Forelimb muscle (tissue), 1 donor: ENCODE results near the gene OXNAD1. TPM values are rescaled to one million over a fixed set of nuclear protein-coding genes. Genes with fewer than 3 reads are reported as not detected.

Source experiments
- DNase-seq: peaks from one replicate; pipeline ENCODE4 v3.0.0-alpha.2; 2013; ENCODE audit warnings: low read depth
- polyA plus RNA-seq: library from polyadenylated mRNA; unstranded; fragments of 120-200 nt; gene quantifications from one replicate; pipeline ENCODE4 v1.2.1, GENCODE V29; 2013; ENCODE audit not compliant: insufficient read length

The OXNAD1 gene
- polyA plus RNA-seq, 1 donor, result 8.8 TPM

DNA sequence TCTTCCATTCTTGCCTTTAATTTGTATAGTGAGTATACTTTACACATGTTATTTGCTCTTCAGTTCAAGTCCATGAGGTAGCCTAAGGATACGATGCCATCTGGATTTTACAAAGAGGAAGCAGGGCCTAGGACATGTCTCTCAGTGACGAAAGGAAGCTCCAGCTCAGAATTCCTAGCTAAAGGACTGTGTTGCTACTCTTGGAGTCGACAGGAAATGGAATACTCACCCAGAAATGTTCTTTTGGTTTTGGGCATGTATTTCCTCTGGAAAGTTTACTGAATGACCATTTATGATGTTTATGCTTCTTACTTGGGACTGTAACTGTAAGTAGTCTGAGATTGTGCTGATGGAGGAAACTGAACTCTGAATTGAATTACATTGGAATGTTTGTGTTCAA is 12.5 kb downstream of the OXNAD1 start:
- DNase-seq, result no peak

DNA sequence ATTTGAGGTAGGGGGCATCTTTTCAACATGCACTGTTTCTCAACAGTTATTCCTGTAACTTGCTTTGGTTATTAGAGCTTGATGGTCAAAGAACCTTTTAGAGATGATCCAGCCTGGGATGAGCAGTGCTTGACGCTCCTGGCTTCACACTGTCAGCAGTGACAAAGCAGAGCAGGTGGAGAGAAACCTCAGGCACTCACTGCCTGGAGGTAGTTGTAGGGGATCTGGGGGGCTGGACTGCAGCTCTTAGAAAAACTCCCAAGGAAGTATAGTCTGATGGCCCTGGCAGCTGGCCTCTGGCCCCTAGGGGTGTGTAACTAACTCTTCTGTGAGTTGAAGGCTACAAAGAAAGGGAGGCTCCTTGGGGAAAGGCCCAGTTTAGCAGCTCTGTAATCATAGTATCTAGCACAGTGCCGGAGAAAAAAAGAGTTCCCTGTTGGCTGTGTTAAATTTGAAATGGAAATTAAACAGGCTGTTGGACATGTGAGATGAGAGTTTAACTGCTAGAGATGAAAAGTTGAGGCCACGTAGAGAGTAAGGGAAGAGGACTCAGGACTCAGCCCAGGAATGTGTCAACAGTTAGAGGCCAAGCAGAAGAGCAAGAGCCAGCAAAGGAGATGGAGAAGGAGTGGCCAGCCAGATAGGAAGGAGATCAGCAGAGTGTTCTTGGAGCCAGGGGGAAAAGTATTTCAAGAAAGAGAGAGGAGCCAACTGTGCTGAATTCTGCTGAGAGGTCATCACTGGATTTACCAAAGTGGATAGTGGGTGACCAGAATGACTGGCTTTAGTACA is 14.2 kb downstream of the OXNAD1 start:
- no peak for DNase-seq

GRCh38 chr3:16280671-16281070 is 15.7 kb downstream of the OXNAD1 start:
- no peak for DNase-seq

- no peak for DNase-seq
These were observed 19.6 kb downstream of the OXNAD1 start for GRCh38 chr3:16284633-16285032.

DNA sequence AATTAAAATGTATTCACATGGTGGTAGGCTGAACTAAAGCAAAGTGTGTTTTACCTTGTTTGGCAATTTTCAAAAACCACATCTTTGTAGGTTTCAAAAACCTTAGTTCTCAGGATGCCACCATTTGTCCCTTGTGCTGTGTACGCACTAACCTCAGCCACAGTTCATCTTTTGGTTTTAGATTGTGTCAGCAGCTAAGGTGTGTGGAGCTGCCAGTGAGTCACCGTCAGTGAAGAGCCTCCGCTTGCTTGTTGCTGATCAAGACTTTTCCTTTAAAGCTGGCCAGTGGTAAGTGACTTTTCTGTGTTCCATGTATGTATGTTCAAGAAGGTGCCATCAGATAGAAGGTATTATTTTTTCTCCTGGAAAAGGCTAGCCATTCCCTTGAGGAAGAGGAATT is 21.1 kb downstream of the OXNAD1 start:
- DNase-seq, result no peak

GRCh38 chr3:16286751-16287543 is 21.9 kb downstream of the OXNAD1 start:
- no peak for DNase-seq

DNA sequence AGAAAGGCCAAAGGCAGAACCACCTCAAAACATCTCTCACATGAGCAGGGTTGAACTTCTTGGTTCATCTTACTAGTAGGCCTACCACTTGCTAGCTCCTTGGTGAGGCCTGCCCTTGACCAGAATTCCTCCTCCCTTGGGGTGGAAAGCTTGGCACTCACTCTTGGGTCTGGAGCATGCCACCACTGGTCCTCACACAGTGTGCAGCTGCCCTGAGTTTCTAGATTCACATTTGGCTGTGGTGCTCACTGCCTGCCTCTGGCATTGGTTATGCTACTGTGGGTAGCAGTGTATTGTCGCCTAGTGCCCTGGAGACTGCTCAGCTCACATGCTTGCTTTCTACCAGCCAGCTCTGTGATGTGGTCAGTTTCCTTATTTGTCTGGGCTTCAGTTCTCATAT is 23.7 kb downstream of the OXNAD1 start:
- DNase-seq, result no peak

DNA sequence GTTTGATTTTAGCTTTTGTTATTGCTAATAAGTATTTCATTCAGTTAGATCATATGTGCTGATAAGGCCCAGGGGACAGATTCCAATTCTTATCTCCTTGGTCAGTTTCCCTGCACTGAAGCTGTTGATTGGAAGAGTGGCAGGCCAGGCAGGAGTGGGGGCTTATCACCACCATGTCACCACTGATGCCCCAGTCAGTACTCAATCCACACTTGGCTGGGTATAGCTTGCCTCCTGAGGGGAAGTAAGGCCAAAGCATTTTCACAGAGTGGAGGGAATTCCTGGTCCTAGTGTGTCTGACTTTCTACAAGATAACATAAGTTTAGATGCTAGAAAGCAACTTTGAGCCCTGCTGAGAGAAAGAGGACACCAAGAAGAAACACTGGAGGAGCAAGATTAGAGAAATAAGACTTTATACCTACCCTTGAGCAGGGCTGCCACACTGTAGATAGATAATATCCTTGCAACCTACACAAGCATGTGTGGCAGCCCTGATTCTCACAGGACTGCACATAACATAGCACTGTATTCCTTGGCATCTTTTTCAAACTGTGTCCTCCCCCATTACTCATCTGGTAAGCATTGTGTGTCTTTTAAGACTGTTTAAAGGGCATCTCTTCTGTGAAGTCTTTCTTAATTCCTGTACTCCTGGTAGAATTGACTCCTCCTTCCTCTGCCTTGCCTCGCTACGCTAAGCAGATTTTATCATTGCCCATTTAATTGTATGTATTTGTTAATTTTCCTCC is 24.3 kb downstream of the OXNAD1 start:
- no peak for DNase-seq

DNA sequence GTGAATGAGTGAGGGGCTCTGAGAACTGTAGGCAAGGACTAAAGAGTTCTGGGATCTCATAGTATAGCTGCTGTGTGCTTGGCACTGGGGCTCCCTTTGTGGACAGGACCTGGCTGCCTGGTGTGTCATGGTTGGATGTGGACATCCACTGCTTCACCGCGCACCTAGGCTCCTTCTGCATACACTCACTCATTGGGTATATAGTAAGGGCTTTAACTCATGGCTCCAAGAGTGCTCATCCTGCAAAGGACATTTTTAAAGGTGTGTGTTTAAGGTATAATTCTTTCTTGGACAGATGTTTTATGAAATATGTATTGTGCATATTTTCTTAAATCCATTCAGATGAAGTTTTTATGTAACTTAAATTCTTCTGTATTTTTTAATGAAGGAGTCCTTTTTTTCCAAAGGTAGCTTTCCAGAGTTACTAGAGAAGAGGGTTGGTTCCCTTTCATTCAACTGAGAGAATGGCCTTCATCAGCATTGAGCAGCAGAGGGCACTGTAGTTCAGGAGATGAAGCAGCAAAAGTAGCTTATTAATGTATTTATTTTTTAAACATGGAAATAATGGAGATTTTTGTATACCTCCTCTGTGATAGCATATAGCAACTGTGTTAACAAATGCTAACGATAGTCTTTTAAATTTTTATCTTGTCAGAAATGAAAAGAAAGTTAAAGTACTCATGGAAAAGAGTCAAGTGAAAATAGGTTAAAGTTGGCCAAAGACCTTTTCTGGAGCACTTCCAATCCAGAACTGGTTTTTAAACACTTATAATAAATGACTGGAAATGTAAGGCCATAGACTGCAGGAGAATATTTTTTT is 25.2 kb downstream of the OXNAD1 start:
- DNase-seq, result no peak

DNA sequence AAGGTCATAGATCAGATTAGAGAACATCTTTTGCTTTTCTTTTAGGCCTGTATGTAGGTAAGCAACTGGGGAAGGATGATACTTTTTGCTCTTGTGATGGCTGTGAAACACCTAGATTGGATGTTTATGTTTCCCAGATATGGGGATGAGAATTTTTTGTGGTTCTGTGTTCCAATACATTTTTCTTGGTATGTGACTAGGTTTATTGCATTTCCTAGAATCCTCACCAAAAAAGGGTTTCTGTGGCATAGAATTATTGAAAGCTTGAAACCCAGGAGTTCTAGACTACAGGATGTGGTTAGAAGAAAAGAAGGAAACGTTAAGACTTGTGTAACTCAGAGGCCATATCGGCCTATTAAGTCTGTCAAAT is 25.8 kb downstream of the OXNAD1 start:
- no peak for DNase-seq

- DNase-seq, result no peak
These were observed 29.8 kb downstream of the OXNAD1 start for GRCh38 chr3:16294844-16295243.

DNA sequence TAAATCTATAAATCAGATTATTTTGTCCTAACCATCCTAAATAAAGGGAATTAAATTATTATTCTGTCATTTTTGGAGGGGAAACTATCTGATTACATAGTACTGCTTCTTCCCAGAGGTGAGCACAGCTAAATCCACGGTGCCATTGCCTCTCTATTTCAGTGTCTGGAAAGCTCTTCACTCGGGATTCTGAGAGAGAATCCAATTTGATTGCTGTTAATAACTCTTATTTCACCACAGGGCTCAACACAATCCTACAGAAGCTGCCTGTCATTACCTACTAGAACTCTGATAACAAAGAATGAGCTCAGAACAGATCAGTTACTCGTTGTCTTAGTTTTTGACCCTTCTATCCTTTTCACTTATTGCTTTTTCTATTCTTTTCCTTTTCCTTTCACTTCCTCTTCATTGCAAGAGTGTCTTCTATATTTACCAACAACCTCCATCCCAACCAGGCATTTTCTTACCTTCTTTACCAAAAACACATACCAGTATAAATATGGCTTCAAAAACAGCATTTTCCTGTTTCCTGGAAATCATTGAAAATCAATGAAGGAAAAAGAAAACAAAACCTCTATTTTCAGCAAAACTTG is 30.4 kb downstream of the OXNAD1 start:
- DNase-seq, result no peak

DNA sequence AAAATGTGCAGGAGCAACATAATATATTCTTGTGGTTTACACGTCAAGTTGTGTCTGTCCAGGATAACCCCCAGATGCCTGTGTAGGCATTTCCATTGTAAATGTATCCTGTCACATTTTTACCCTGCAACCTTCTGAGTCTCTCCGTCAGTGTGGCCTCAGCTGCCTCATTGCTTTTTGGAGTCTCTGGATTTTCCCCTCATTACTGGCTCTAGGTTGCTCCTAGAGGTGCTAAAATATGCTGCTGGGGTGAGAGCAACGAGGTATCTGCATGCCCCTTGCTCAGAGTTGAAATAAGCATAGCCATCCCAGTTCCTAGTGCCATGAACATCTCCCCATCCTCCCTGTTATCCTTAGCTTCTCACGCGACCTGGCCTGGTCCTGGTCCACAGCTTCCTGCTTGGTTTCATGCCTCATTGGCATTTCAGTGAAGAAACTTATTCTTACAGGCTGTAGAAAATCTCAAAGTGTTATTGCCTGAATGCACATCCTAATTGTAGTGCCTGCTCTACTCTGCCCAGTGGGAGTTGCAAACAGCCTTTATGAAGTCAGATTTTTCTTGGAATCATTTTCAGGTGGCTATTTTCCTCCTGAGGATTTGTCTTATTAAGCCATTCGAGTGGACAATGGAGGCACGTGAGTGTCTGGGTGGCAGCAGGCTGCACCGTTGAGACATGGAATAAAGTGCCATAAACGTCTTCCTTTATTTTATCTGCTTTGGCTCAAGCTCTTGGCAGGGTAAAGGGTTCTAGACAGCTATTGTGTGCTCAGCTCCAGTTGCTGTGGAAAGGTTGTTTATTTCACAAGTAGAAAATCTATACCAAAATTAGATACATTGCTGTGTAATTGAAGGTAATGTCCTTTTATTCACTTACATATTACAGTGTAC is 33.2 kb downstream of the OXNAD1 start:
- no peak for DNase-seq

DNA sequence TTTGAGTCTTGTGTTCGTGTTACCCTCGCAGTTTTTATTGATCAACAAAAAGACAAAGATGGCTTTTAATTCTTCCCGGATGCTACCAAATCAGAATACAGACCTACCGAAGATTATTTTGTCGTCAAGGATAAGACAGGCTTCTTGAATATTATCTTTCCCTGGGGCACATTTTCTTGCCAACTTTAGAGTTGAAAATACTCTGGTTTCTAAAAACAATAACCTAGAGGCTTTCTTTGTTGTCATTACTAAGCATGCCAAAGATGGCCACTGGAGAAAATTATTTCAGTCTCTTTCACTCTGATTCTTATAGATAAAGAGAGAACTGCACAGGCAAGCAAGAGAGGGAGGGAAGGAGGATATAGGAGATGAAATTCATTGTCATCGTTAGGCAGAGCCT is 33.9 kb downstream of the OXNAD1 start:
- no peak for DNase-seq

DNA sequence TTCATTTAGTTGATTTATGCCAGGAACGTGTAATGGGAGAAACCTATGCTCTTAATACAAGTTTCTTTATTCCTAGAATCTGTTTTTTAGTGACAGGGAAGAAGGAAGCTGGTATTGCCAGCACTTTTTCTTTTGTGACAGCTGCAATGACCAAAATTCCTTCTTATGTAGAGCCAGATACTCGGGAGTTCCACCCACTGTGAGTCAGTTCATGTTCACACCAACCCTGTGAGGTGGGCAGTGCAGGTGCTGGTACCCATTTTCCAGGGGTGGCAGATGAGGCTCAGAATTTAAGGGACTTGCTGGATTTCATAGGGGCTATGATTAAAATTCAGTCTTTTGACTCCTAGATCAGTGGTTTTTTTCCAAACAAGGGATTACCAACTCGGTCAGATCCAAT is 34.7 kb downstream of the OXNAD1 start:
- no peak for DNase-seq

GRCh38 chr3:16300307-16300706 is 35.3 kb downstream of the OXNAD1 start:
- DNase-seq, result no peak

- DNase-seq, result no peak
These were observed 35.9 kb downstream of the OXNAD1 start for GRCh38 chr3:16300881-16301359.

GRCh38 chr3:16301507-16301906 is 36.5 kb downstream of the OXNAD1 start:
- no peak for DNase-seq

GRCh38 chr3:16302082-16302631 is 37.1 kb downstream of the OXNAD1 start:
- DNase-seq, result no peak
